ENCODE measurements around the gene MRPS31. TPM values are rescaled to one million over a fixed set of nuclear protein-coding genes. Genes with fewer than 3 reads are reported as not detected.

The MRPS31 gene
- total RNA-seq, 6 experiments from 2014 or later: 13.9 to 16.5 (median 15.5) TPM

- TF ChIP-seq CTCF (IDR thresholded peaks at IDR 0.05): no peak
- H3K27ac Mint-ChIP-seq: no peak overlapping the region
- H3K9me3 Mint-ChIP-seq: no peaks in the 10 kb centered on the region
- H3K4me1 Mint-ChIP-seq (ENCODE audit: low read depth): peaks cover 26% of the 10 kb centered on the region
- DNase-seq: no peak
- no peaks in the 10 kb centered on the region for H3K36me3 Mint-ChIP-seq (ENCODE audit: low read depth)
- H3K4me3 Mint-ChIP-seq: no peak overlapping the region
- no peaks in the 10 kb centered on the region for H3K27me3 Mint-ChIP-seq (ENCODE audit: insufficient read depth)
Measured at GRCh38 chr13:40779796-40780285, 8.9 kb upstream of the MRPS31 start.

- TF ChIP-seq CTCF (IDR thresholded peaks at IDR 0.05): no peak
Measured at GRCh38 chr13:40779049-40779448, 8.1 kb upstream of the MRPS31 start.

GRCh38 chr13:40777809-40778175 is 6.8 kb upstream of the MRPS31 start:
- peak overlapping the region; percentile 69 for H3K27ac Mint-ChIP-seq
- TF ChIP-seq CTCF (IDR thresholded peaks at IDR 0.05): no peak
- DNase-seq: no peak
- H3K4me3 Mint-ChIP-seq: peak overlapping the region; percentile 29
- no peaks in the 10 kb centered on the region for H3K36me3 Mint-ChIP-seq (ENCODE audit: low read depth)
- no peaks in the 10 kb centered on the region for H3K9me3 Mint-ChIP-seq
- peaks cover 1% of the 10 kb centered on the region; the same call in 1 of the 2 replicates for H3K27me3 Mint-ChIP-seq (ENCODE audit: insufficient read depth)
- H3K4me1 Mint-ChIP-seq (ENCODE audit: low read depth): peaks cover 26% of the 10 kb centered on the region

More at GRCh38 chr13:40779049-40779448, 8.1 kb upstream of the MRPS31 start:
- DNase-seq: no peak
- no peak overlapping the region for H3K4me3 Mint-ChIP-seq
- H3K27ac Mint-ChIP-seq: peak overlapping the region; percentile 52
- no peaks in the 10 kb centered on the region for H3K36me3 Mint-ChIP-seq (ENCODE audit: low read depth)
- peaks cover 26% of the 10 kb centered on the region for H3K4me1 Mint-ChIP-seq (ENCODE audit: low read depth)
- H3K9me3 Mint-ChIP-seq: no peaks in the 10 kb centered on the region
- peaks cover 1% of the 10 kb centered on the region; the same call in 1 of the 2 replicates for H3K27me3 Mint-ChIP-seq (ENCODE audit: insufficient read depth)

- Mint-ChIP-seq H3K9me3 (no peaks in the 10 kb centered on the region), H3K27me3 (ENCODE audit: insufficient read depth) (peaks cover 1% of the 10 kb centered on the region; the same call in 1 of the 2 replicates), H3K36me3 (ENCODE audit: low read depth) (no peaks in the 10 kb centered on the region), H3K4me1 (ENCODE audit: low read depth) (peaks cover 26% of the 10 kb centered on the region), H3K27ac (peak overlapping the region; percentile 82), H3K4me3 (peak overlapping the region; percentile 77)
- peak; percentile 87 for TF ChIP-seq CTCF (IDR thresholded peaks at IDR 0.05)
- peak; percentile 41 for DNase-seq
Measured at GRCh38 chr13:40777166-40777808, 6.3 kb upstream of the MRPS31 start.

GRCh38 chr13:40776681-40777165 is 5.7 kb upstream of the MRPS31 start:
- DNase-seq: peak; percentile 61
- peaks cover 1% of the 10 kb centered on the region; the same call in 1 of the 2 replicates for H3K27me3 Mint-ChIP-seq (ENCODE audit: insufficient read depth)
- H3K4me1 Mint-ChIP-seq (ENCODE audit: low read depth): peaks cover 26% of the 10 kb centered on the region
- no peak for TF ChIP-seq CTCF (IDR thresholded peaks at IDR 0.05)
- no peaks in the 10 kb centered on the region for H3K36me3 Mint-ChIP-seq (ENCODE audit: low read depth)
- H3K4me3 Mint-ChIP-seq: peak overlapping the region; percentile 77
- H3K27ac Mint-ChIP-seq: peak overlapping the region; percentile 82
- H3K9me3 Mint-ChIP-seq: no peaks in the 10 kb centered on the region

Data from HFFc6 (cell line).